ENCODE measurements around the gene EFNB2.

Gene EFNB2

DNA sequence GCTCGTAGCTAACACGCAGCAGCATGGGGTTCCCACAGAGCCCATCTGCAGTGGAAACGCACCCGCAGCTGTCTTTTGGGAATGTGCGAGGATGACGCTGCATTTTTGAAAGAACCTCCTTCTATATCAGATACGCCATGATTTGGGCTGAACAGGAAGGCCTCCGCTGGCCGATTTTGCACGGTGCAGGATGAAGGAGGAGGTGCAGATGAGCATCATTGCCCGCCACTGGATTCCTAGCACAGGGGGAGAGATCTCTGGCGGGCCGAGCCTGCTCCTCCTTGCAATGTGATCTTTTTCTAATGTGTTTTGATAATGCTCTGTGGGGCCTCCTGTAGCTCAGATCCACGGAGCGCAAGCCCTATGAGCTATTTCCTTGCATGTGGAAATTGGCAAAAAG, 55.5 kb downstream of the EFNB2 start:
- ATAC-seq, result no peak

DNA sequence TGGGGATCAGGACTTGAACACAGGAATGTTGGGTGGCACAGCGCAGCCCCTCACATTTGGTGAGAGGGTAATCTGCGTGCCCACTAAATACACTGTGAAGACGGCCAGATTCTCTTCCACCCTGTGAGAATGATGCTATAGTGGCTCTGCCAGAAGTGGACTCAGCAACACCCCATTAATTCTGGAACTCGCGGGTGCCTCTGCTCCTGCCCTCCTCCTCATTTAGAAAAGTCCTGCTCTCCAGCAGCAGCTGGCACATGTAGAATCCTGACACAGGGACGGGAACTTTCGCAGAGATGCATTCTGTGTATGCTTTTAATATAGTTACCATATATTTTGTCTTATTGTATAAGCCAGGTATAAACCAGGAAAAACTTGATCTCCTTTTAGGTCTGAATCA, 57.3 kb downstream of the EFNB2 start:
- ATAC-seq, result no peak

DNA sequence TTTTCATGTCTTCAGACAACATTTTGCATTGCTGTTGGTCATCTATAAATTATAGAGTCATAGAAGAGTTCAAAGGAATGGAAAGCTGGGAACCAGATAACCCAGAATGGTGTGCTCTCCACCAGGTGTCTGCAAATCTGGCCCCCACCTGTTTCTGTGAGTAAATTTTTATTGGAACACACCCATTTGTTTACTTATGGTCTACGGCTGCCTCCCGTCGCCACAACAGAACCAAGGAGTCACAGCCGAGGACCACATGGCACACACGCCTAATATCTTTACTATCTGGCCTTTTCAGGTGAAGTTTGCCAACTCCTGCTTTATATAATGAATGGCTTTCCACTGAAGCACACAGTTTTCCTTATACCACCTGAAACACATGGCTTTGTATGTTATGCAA, 58.2 kb downstream of the EFNB2 start:
- no peak for ATAC-seq

DNA sequence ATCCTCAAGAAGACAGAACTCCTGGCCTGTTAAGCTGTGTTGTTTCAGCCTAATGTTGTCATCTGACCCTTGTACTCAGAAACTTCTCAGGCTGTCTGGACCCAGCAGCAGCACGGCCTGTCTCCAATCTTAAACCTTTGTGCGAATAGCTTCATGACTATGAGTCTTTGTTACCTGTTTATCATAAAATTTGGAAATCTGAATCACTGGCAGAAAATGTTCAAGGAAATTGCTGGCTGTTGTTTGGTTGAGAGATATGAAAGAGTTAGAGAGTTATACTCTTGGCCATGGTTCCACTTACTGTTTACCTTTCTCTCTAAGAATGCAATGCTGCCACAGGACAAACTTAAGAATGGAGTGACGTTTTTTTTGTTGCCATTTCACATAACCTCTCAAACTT, 59.6 kb downstream of the EFNB2 start:
- ATAC-seq, result no peak

DNA sequence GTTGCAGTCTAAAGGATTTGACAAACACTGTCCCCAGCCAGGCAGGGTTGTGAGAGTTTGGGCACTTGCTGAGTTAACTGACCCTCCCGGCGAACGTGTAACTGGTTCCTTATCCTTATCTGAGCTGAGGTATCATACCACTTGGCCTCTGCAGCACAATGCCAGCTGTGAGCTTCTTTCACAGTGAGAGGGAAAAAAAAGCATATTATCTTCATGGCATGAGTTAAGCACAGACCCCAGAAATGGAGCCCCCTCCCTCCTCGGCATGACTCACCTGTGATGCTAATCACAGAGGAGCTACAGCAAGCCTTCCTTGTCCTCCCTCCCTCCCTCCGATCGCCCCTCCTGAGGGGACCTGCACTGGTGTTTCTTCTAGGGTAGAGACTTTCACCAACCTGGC, 60.5 kb downstream of the EFNB2 start:
- ATAC-seq, result no peak

DNA sequence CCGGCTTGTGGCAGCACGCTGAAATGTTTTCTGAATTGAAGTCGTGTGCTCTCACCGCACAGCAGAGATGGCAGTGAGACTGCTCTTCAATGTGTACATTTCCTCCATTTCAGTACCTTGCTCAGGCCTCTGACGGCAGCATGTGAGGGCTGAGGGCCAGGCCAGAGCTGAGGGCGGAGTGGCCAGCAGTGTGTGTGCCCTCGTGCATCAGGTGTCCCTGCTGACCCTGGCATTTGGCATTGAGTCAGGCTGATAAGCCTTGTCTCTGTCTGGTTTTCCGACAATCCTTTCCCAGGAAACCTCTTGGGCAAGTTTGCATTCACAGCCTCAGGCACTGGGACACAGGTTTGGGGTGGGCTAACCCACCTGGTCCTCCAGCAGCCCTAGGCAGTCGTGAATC, 62.3 kb downstream of the EFNB2 start:
- no peak for ATAC-seq

DNA sequence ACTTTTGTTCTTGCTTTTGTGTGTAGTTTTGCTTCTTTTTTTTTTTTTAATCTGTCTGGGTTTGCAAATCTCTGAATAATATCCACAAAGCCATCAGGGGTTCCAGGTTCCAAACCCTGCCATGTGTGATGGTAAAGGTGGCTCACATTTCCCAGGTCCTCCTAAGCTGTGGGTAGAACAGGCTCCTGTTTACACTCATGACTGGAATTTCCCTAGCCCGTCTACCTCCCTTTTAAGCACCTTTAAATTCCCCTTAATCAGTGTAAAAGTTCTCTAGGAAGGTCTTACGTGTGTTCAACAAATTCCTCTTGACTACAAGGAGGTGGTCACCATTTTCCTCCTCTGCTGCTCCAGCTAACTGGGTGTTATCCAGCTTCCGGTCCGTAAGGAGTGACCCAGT, 62.8 kb downstream of the EFNB2 start:
- ATAC-seq, result no peak

DNA sequence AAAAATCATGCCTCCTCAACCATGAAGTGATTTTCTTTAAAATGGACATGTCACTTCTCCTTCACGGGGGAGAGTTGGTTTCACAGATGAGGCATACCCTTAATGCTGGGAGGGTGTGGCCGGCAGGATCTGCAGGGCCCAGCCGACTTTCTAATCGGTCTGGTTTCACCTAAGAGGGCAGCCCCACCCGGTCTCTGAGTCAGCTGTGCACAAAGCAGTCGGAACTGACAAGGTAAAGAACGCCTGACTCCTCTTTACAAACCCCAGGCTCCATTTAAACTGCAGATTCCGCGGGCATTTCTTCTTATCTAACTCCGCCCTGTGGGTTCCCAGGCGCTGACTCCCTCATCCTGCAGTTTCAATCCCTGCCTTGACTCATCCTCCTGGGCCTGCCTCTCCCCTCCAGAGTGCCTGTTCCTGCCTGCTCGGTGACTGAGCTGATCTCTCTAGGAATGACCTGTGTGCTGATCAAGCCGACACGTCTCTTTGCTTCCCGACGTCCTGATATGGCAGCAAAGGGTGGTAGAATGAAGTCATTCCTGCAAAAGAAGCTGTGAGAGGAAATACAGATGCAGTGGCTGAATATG, 63.4 kb downstream of the EFNB2 start:
- ATAC-seq, result no peak

DNA sequence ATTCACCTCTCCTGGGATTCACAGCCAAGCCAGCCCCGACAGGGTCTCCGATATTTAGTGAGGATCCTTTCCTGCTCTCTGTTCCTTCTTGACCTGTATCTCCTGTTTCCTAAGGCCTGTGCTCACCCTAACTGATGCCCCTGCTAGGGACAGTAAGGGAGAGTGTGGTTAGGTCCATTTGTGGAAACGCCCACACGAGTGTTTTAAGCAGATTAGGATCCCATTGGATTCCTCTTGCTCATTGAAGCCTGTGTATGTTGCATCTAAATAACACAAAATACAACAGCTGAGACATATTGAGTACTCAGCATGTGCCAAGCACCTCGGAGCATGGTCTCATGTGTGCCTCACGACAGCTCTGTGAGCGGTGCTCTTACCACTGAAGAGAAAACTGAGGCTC, 64.9 kb downstream of the EFNB2 start:
- no peak for ATAC-seq

DNA sequence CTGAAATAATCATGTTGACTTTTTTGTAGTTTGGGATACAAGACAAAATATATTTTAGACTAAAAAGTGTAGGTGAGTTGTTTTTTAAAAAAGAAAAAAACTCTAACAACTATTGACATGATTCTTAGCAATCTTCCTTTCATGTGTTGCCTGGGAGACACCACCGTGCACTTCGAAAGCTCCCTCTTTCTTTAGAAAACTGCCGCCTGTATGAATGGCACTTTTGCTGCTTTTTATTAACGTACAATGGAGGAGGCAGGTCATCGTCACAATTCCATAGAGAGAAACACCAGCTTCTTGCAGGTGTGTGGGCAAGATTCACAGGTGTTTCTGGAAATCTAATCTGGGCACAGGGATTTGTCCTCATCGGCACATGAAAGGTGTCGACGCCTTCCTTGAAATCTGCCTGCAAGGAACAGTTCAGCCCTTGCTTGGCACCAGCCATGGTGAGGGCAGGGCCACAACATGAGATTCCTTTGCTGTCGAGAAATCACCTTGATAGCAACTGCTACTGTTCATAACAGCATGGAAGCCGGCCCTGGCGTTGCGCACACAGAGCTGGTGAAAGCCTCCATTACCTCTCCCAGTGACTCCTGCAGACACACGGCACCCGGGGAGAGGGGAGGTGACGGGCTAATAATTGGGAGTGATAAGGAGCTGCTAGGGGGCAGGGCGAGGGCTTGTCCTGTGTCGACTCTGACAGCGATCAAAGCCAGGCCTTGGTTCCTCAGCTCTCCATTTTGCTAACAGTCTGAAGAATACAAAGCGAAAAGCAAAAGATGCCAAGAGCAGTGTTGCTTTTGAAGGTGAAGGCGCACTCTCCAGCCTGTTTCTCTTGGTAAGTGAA, 66.5 kb downstream of the EFNB2 start:
- ATAC-seq, result no peak

DNA sequence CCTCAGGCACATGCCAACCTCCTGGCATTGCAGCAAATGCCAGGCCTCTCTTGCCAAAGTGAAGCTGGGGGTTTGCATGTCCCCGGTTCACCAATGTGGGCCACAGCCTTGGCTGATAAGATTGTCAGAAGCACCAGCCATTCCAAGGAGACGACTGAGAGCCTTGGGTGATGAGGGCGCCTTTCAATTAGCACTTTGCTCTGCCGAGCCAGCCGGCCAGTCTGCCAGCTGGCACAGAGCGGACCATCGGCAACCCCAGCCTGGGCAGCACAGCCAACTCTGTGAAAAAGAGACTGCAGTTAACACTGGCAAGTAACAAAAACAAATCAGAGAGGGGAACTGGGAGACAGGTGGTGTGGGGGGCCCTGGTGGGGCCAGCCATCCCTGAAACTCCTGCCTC, 67.3 kb downstream of the EFNB2 start:
- ATAC-seq, result no peak

DNA sequence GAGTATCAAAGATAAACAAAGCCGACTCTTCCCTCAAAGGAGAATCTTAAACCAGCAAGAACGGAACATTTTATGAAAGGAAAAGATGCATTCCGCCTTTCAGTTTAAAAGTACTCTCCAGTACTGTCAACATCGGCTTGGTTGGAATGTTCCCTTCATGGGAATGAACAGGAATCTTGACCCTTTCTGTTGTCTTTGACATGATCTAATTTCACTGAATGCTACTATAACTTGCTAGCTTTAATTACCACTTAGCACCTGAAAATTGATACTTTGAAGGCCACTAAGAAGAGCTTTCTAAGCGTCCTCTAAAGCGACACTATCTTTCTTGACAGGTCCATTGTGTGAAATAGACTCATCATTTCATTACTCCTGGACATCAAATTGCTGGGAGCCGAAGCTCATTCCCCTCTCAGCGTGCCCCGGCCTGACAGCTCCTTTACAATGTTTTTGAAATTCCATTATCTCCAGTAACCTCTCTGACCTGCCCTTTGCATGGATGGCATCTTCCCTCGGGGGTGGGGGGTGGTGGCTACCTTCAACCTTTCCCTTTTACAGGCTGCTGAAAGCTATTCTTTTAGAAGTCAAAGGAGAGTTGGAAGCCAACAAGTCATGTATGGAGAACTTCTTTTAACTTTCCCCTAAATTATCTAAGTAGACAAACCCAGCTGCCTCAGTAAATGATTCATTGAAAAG, 67.9 kb downstream of the EFNB2 start:
- ATAC-seq, result no peak

DNA sequence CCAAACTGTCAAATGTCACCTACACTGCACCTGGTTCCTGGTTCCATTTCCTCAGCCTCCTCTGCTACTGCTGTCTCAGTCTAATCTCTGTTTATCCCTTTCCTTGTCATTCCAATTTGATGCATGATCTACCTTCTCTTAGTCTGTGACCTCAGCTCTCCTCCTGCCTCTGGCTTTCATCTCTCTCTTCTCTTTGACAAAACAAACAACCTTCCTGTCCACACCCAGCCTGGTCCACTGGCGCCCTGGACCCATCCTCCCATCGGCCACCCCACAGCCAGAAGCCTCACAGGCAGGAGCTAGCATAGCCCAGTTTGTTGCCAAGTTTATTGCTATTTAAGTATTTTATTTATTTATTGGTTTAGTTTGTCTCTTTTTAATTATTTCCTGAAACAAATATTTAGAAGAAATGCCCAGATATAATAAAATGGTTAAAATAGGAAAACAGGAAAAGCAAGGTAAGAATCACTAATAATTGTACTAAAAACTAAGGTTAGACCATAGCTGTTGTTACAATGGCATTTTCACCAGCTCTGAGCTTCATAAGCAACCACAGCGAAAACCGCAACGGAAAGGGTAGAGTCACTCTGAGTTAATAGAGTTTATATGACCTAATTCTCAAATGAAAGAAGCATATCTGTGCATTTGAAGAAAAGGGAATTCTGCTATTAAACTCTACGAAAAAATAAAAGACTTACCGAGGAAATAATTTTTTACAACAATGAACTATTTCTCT, 68.6 kb downstream of the EFNB2 start:
- no peak for ATAC-seq

DNA sequence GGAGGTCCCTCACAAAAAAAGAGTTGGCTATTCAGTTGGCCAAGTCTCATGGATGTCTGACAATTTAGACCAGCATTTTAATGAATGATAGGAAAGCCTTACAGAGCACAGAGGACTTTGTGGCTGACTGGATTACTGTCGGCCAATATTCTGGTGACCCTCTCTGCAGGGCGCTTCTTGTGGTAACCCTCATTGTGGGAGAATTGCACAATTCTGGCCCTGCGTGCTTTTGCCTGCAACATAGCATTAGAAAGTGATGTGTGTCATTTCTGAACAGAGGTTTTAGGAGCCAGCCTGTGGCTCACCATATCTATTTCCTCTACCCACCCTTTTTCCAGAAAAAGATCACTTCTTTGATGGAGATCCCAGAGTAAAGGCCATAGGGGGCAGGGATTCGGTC, 71.4 kb downstream of the EFNB2 start:
- no peak for ATAC-seq

DNA sequence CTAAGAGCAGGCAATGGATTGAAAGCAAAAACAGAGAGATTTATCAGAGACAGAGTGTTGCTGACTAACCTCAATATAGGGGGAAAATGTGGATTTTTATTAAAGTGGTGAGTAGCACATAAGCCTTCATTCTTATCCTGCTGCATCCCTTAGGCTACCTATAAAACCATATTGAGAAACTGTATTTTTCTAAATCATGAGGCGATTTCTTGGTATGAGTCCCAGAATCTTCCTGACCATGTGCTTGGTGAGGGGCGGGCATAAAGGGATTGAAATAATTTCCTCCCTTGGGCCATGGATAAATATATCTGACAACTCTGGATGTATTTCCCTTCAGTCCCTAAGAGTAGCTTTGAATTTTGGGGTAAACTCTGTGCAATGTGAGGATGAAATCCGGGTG, 72.8 kb downstream of the EFNB2 start:
- ATAC-seq, result no peak

DNA sequence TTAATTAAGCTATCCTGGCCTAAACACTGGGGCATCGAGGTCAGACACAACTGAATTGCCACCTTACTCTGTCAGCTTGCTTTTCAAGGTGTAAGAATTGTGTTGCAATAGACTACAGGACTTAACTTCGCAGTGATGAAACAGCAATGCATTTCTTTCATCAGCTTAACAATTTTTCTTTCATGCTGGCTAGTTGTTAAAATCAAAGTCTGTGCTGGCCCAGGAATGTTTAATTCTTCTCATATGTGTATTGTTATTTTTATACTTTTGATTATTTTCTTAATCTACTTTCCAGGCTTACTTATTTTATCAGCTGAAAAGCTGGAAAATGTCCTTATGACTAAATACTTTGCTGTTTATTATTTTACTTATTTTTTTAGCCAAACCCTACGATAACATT, 79.7 kb downstream of the EFNB2 start:
- ATAC-seq, result no peak

DNA sequence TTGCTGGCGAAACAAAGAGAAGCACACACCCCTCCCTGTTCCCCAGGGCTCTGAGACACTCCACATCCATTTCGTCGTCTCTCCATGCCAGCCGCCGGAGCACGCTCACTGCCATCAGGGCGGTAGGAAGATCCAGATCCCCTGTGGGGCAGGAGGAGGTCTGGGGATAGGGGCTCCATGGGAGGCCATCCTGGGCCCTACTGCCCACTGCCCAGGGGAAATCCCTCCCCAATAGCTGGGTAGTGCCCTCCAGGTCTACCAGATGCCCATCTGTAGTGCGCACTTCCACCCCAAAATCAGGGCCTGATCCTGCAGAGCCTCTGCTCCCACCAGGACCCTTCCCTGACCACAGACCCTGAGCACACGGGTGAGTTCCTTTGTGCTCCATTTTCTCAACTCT, 80.3 kb downstream of the EFNB2 start:
- no peak for ATAC-seq

DNA sequence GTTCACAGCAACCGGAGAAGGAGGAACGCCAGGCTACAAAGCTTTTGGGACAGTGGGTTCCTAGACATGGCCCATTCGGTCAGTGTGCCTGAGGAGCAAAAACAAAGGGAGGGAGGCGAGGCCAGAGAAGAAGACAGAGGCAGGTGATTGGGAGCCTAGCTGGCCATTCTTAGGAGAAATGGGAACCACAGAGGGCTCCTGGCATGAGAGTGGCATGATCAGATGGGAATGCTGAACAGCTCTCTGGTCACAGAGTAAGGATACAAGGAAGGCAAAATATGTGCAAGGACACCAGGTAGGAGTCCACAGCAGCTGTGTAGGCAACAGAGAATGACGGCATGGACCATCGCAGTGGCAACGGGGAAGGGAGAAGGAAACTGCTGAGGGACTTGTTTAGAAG, 82.4 kb downstream of the EFNB2 start:
- no peak for ATAC-seq

DNA sequence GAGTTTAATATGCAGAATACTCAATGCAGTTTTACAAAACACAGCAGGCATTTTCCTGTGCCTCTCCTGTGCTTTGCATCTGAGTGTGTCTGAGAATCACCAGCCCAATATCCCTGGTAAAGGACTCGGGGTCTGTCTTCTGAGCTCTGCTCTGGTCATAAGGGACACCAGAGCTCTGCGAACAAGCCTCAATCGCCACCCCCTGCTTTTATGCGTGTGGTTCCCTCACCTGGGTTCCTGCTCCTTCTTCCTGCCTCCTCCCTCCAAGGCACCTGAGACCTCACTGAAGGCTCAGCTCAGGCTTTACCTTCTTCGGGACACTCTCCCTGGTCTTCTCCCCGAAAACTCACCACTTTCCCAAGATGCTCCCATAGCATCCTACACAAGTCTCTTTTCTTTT, 84.5 kb downstream of the EFNB2 start:
- no peak for ATAC-seq

DNA sequence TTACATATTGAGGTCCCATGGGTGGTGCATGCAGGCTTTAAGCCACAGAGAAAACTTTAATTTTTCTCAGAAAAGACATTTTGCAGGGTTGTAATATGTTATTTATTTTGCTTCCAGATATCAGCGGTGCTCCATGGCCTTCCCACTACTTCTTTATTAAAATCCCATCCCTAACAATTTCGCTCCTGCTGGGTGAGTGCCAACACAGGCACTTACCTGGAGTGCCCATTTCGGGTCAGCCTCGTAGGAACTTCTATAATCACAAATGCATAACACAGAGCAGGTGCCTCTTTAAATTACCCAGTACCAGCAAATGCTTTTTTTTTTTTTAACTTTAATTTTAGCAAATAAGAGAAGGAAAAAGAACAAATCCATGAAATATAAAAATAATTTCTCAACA, 86.4 kb downstream of the EFNB2 start:
- no peak for ATAC-seq

DNA sequence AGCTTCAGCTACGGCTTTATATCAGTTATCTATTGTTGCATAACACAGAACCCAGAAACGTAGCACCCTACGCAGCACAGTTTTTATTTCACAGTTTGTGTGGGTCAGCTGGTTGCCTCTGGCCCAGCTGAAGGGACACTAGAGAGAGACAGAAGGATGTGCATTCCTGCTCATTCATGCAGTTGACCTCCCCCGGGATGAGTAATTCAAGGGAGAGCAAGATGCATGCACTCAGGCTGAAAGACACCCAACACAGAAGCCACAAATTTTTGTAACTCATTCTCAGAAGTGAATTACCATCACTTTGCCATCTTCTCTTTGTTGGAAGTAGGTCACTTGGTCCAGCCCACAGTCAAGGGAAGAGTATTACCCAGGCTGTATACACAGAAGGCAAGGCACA, 89.5 kb downstream of the EFNB2 start:
- no peak for ATAC-seq

DNA sequence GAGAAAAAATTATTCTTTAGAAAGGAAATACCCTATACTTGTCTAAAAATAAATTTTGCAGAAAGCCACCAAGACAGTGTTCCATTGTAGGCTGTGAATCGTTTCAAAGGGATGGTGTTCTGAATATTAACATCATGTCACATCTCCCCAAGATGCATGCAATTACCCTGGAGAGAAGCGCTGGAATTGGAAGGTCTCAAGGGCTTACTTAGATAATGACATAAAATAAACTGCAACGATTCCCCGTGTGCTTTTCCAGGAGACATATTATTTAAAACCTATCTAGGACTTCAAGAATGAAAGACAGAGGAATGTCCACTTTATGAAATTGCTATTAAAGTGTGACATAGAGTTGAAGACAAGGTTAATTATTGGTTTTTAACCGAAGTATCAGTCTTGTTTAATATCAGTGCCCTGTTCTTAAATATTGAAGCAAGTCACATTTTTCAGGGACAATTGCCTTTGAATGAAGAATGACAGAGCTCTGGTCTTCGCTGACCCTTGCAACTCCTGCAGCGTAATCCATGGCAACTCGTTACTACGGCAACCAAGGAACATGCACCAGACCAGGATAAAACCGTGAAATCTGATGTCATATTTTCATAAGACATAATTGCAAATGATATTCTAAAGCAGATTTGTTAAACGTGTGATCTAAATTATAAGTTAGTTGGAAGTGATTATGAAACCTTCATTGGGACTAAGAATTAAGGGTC, 91.7 kb downstream of the EFNB2 start:
- ATAC-seq, result no peak

DNA sequence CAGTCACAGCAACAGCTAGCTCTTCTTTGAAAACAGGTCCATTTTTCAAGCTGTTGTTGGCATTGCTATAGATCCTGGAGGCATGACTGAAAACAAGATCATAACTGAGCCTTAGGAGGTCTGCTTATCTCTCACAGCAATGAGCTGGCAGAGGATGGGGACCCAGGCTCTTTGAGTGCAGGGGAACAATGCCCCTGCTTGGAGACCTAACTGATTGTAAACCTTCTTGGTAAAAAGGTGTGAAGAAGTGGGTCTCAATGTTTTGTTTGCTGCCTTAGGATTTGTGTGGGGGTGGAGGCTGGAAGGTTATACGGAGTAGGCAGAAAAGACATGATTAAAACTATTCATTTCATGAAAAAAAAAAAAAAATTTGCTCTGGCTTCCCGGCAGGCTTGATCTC, 94.6 kb downstream of the EFNB2 start:
- ATAC-seq, result no peak

Data from activated CD4-positive, CD25-positive, alpha-beta regulatory T cell treated with anti-CD3 and anti-CD28 coated beads, Interleukin-2, amount 50 U/mL, for 24 hours (primary cell).